ENCODE data around the gene GREB1. TPM values are rescaled to one million over a fixed set of nuclear protein-coding genes. Genes with fewer than 3 reads are reported as not detected.

Gene GREB1
- total RNA-seq, 2 experiments from 2014 or later: 0.28 to 0.54 TPM

DNA sequence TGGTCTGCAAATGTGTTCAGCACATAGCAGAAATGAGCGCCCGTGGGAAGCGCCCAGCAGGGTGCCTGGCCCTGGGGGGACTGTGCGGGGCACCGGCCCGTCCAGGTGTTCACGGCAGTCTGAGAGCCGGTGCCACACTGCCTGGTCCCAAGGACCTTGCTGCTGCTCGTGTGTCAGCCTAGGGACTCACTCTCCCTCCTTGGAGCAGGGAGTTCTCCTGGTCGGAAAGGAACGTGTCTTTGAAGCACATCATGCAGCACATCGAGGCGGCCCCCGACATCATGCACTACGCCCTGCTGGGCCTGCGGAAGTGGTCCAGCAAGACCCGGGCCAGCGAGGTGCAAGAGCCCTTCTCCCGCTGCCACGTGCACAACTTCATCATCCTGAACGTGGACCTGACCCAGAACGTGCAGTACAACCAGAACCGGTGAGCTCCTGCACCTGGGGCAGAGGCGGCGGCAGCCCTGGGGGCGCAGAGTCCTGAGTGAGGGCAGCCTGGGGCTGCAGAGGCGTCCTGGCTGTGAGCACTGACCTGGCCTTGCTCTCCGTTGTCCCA lies 100.2 kb downstream of the GREB1 start:
- ATAC-seq (ENCODE audit: low read depth) (no peak), DNase-seq (no peak)
- POLR2A ChIA-PET: no interaction called here
- Mint-ChIP-seq H3K4me3 (no peak overlapping the region), H3K4me1 (no peaks in the 10 kb centered on the region), H3K36me3 (no peaks in the 10 kb centered on the region), H3K9me3 (no peaks in the 10 kb centered on the region), H3K27me3 (peaks cover 3% of the 10 kb centered on the region), H3K27ac (no peak overlapping the region)

DNA sequence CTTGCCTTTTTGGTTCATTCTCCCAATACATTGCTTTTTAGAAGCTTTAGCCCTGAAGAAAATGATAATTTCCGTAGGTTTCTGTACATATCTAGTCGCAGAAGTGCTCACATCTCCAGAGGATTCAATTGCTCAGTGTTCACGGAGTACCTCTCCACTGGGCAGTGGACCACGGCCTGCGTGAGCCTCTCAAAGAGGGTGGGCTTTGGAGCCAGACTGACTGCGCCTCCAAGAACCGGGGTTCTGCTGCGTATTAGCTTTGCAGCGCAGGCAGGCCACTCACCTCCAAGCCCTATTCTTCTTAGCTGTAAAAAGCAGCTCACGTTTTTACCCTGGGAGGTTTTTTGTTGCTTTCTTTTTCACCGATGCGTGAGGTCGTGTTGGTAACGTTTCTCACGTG lies 100.7 kb downstream of the GREB1 start:
- peaks cover 3% of the 10 kb centered on the region for H3K27me3 Mint-ChIP-seq
- ATAC-seq (ENCODE audit: low read depth) (no peak), DNase-seq (no peak)
- no peak overlapping the region for H3K27ac Mint-ChIP-seq
- H3K36me3 Mint-ChIP-seq: no peaks in the 10 kb centered on the region
- POLR2A ChIA-PET: no interaction called here
- H3K9me3 Mint-ChIP-seq: no peaks in the 10 kb centered on the region
- no peaks in the 10 kb centered on the region for H3K4me1 Mint-ChIP-seq
- H3K4me3 Mint-ChIP-seq: no peak overlapping the region

DNA sequence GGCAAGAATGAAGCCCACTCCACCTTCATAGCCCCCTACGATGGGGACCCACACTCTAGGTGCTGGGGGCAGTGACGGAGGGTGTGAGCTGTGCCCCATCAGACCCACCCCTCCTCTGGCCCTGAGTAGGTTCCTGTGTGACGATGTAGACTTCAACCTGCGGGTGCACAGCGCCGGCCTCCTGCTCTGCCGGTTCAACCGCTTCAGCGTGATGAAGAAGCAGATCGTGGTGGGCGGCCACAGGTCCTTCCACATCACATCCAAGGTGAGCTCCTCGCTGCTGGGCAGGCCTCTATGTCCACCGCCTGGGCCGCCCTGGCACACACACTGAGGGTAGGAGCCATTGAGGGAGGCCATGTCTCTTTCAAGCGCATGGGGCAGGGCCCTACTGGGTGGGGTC lies 101.3 kb downstream of the GREB1 start:
- DNase-seq: no peak
- H3K4me3 Mint-ChIP-seq: no peak overlapping the region
- H3K27ac Mint-ChIP-seq: no peak overlapping the region
- no peaks in the 10 kb centered on the region for H3K4me1 Mint-ChIP-seq
- H3K9me3 Mint-ChIP-seq: no peaks in the 10 kb centered on the region
- ATAC-seq (ENCODE audit: low read depth): no peak
- peaks cover 3% of the 10 kb centered on the region for H3K27me3 Mint-ChIP-seq
- no peaks in the 10 kb centered on the region for H3K36me3 Mint-ChIP-seq
- POLR2A ChIA-PET: no interaction called here

- Mint-ChIP-seq H3K9me3 (no peaks in the 10 kb centered on the region), H3K4me3 (no peak overlapping the region), H3K36me3 (no peaks in the 10 kb centered on the region), H3K4me1 (no peaks in the 10 kb centered on the region), H3K27me3 (peaks cover 3% of the 10 kb centered on the region), H3K27ac (no peak overlapping the region)
- DNase-seq (no peak), ATAC-seq (ENCODE audit: low read depth) (no peak)
- POLR2A ChIA-PET: no interaction called here
Measured at GRCh38 chr2:11636593-11637295, 102.9 kb downstream of the GREB1 start.

- no peak for ATAC-seq (ENCODE audit: low read depth)
- H3K9me3 Mint-ChIP-seq: no peaks in the 10 kb centered on the region
- H3K27me3 Mint-ChIP-seq: peaks cover 3% of the 10 kb centered on the region
- no peak for DNase-seq
- POLR2A ChIA-PET: no interaction called here
- no peak overlapping the region for H3K4me3 Mint-ChIP-seq
- no peaks in the 10 kb centered on the region for H3K4me1 Mint-ChIP-seq
- no peak overlapping the region for H3K27ac Mint-ChIP-seq
- H3K36me3 Mint-ChIP-seq: no peaks in the 10 kb centered on the region
Measured at GRCh38 chr2:11637546-11637945, 103.7 kb downstream of the GREB1 start.

DNA sequence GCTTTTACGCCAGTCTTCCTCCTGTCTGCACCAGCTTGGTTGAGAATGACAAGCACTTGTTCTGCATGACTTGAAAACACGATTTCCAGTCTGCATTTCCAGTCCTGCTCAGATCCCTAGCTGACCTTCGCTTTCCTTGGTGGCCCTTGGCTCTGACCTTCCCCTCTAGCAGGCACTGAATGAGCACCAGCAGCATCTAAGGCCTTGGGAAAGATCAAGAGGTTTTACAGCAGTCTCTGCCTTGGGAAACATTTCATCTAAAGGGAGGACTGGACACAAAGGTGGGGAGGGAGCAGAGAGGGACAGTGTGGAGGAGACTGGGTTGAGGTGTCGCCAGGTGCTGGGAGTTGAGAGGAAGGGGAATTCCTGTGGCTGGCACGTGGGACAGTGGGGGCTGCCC lies 105.7 kb downstream of the GREB1 start:
- Mint-ChIP-seq H3K9me3 (no peaks in the 10 kb centered on the region), H3K4me1 (no peaks in the 10 kb centered on the region), H3K4me3 (no peak overlapping the region), H3K36me3 (no peaks in the 10 kb centered on the region), H3K27me3 (peaks cover 3% of the 10 kb centered on the region), H3K27ac (no peak overlapping the region)
- DNase-seq (no peak), ATAC-seq (ENCODE audit: low read depth) (no peak)
- POLR2A ChIA-PET: no interaction called here

- no peaks in the 10 kb centered on the region for H3K36me3 Mint-ChIP-seq
- H3K27me3 Mint-ChIP-seq: peaks cover 3% of the 10 kb centered on the region
- no peak overlapping the region for H3K27ac Mint-ChIP-seq
- H3K4me3 Mint-ChIP-seq: no peak overlapping the region
- no peak for DNase-seq
- no peaks in the 10 kb centered on the region for H3K9me3 Mint-ChIP-seq
- POLR2A ChIA-PET: no interaction called here
- H3K4me1 Mint-ChIP-seq: no peaks in the 10 kb centered on the region
- ATAC-seq (ENCODE audit: low read depth): no peak
Measured at GRCh38 chr2:11640132-11640531, 106.3 kb downstream of the GREB1 start.

GRCh38 chr2:11642972-11643371 lies 109.1 kb downstream of the GREB1 start:
- DNase-seq: no peak
- H3K27ac Mint-ChIP-seq: no peak overlapping the region
- H3K9me3 Mint-ChIP-seq: no peaks in the 10 kb centered on the region
- H3K4me1 Mint-ChIP-seq: no peaks in the 10 kb centered on the region
- POLR2A ChIA-PET: no interaction called here
- H3K27me3 Mint-ChIP-seq: peaks cover 1% of the 10 kb centered on the region
- no peak for ATAC-seq (ENCODE audit: low read depth)
- no peak overlapping the region for H3K4me3 Mint-ChIP-seq
- no peaks in the 10 kb centered on the region for H3K36me3 Mint-ChIP-seq

DNA sequence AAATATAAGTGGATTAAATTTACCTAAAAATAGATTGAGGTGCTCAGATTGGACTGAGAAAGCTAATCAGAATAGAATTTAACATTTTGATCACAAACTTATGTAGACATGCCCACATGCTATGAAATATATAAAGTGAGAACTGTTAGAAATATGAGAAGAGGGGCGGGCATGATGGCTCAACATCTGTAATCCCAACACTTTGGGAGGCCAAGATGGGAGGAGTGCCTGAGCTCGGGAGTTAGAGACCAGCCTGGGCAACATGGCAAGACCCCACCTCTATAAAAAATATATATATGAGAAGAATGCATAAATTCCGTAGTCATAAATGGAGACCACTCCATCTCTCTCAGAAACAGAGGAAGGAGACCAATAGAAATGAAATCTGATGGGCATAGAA lies 110.4 kb downstream of the GREB1 start:
- Mint-ChIP-seq H3K4me1 (no peaks in the 10 kb centered on the region), H3K9me3 (no peaks in the 10 kb centered on the region), H3K27ac (no peak overlapping the region), H3K36me3 (no peaks in the 10 kb centered on the region), H3K27me3 (peaks cover 9% of the 10 kb centered on the region), H3K4me3 (no peak overlapping the region)
- no peak for ATAC-seq (ENCODE audit: low read depth)
- no peak for DNase-seq
- POLR2A ChIA-PET: no interaction called here

GRCh38 chr2:11646530-11646929 lies 112.7 kb downstream of the GREB1 start:
- H3K27ac Mint-ChIP-seq: no peak overlapping the region
- no peaks in the 10 kb centered on the region for H3K4me1 Mint-ChIP-seq
- H3K4me3 Mint-ChIP-seq: no peak overlapping the region
- no peaks in the 10 kb centered on the region for H3K36me3 Mint-ChIP-seq
- H3K9me3 Mint-ChIP-seq: no peaks in the 10 kb centered on the region
- ATAC-seq (ENCODE audit: low read depth): no peak
- POLR2A ChIA-PET: no interaction called here
- no peak for DNase-seq
- peaks cover 12% of the 10 kb centered on the region for H3K27me3 Mint-ChIP-seq

DNA sequence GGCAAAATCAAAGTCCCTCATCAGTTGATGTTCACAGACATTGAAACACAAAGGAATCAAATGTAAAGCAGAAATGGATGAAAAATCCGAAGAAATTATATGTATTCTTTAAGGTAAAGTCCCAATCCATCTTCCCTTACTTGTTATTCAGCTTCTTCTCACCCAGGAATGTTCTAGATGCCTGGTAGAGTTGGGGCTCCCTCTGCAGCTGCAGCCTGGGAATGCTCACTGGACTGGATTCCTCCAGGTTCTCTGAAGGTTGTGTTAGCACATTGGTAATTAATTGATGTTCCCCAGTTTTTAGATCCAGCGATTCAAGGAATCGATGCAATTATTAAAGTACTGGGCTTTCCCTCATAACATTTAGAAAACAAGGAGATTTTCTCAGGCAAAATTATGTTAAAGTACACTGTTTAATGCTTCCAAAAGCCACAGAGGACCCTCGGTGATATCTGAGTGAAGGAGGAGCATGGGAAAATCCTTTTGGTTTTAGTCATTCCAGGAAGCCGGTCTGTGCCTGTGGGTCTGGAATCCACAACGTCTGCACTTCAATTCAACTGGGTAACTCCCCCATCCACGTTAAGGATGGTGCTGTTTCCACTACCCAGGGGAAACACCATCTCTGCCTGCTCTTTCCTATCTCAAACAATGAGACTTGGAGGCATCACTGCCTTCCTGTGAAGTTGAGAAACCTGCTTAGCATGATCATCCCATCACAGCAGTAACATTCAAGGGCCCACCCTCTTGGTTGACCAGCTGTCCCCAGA lies 114.2 kb downstream of the GREB1 start:
- H3K4me3 Mint-ChIP-seq: no peak overlapping the region
- H3K4me1 Mint-ChIP-seq: no peaks in the 10 kb centered on the region
- ATAC-seq (ENCODE audit: low read depth): no peak
- H3K27me3 Mint-ChIP-seq: peaks cover 15% of the 10 kb centered on the region
- no peaks in the 10 kb centered on the region for H3K36me3 Mint-ChIP-seq
- no peaks in the 10 kb centered on the region for H3K9me3 Mint-ChIP-seq
- no peak overlapping the region for H3K27ac Mint-ChIP-seq
- POLR2A ChIA-PET: no interaction called here
- DNase-seq: no peak

DNA sequence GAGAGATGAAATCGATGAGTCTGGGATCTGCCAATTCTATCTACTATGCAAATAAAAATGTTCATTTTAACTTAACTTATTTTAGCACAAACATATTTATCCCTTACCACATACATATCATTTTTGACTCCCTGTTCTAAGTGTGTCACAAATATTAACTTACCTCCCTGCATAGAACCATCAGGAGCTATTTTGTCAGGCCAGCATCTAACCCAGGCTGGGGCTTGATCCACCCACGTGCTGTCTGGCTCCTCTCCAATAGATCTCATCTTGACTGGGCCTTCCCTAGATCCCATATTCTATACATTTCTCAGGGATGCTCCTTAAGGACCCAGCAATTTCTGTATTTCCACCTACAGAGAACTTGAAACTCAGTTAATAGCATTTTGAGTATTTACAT lies 115.2 kb downstream of the GREB1 start:
- ATAC-seq (ENCODE audit: low read depth) (no peak), DNase-seq (no peak)
- POLR2A ChIA-PET: no interaction called here
- H3K27ac Mint-ChIP-seq: no peak overlapping the region
- H3K27me3 Mint-ChIP-seq: peaks cover 15% of the 10 kb centered on the region
- H3K4me1 Mint-ChIP-seq: no peaks in the 10 kb centered on the region
- H3K4me3 Mint-ChIP-seq: no peak overlapping the region
- no peaks in the 10 kb centered on the region for H3K9me3 Mint-ChIP-seq
- H3K36me3 Mint-ChIP-seq: no peaks in the 10 kb centered on the region

GRCh38 chr2:11651856-11652548 lies 118.2 kb downstream of the GREB1 start:
- Mint-ChIP-seq H3K27me3 (peaks cover 15% of the 10 kb centered on the region), H3K27ac (no peak overlapping the region)
- POLR2A ChIA-PET: no interaction called here

GRCh38 chr2:11652553-11652952 lies 118.7 kb downstream of the GREB1 start:
- no peak for ATAC-seq (ENCODE audit: low read depth)
- peaks cover 15% of the 10 kb centered on the region for H3K27me3 Mint-ChIP-seq
- no peak for DNase-seq

More at GRCh38 chr2:11651856-11652548, 118.2 kb downstream of the GREB1 start:
- DNase-seq (no peak), ATAC-seq (ENCODE audit: low read depth) (no peak)
- no peaks in the 10 kb centered on the region for H3K36me3 Mint-ChIP-seq
- H3K9me3 Mint-ChIP-seq: no peaks in the 10 kb centered on the region
- no peaks in the 10 kb centered on the region for H3K4me1 Mint-ChIP-seq
- no peak overlapping the region for H3K4me3 Mint-ChIP-seq

More at GRCh38 chr2:11652553-11652952, 118.7 kb downstream of the GREB1 start:
- no peak overlapping the region for H3K4me3 Mint-ChIP-seq
- H3K27ac Mint-ChIP-seq: no peak overlapping the region
- H3K4me1 Mint-ChIP-seq: no peaks in the 10 kb centered on the region
- POLR2A ChIA-PET: no interaction called here
- no peaks in the 10 kb centered on the region for H3K9me3 Mint-ChIP-seq
- no peaks in the 10 kb centered on the region for H3K36me3 Mint-ChIP-seq
